GM19397 (cell line): ENCODE data around the gene ALX4.

Source experiments
- ATAC-seq: cut with Tn5 transposase; IDR thresholded peaks from one replicate; pipeline ENCODE4 v1.9.1; 2021; ENCODE audit warnings: mild to moderate bottlenecking, moderate library complexity; ENCODE audit not compliant: unreplicated experiment

The ALX4 gene

DNA sequence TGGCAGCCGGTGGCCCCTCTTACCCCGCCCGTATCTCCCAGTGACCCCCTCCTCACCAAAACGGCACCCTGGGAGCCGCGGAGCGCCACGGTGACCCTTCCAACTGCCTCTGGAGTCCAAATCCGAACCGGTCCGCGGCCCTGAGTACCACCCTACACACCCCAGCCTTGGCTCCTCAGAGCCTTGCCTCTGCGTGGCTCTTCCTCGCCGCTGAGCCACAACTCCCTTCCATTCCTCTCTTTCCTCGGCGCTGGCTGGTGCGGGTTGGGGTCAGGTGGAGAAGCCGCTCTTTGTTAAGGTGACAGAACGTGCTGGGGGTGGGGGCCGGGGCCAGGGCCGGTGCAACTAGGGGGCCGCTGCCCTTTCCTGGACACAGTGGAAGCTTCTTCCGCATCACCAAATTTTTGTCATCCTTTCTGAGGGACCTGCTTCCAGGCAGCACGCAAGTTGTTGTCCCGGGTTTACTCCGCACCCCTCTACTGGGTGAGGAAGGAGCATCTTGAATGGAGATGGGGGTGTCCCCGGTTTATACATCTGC is 6.5 kb downstream of the ALX4 start:
- ATAC-seq, result no peak

DNA sequence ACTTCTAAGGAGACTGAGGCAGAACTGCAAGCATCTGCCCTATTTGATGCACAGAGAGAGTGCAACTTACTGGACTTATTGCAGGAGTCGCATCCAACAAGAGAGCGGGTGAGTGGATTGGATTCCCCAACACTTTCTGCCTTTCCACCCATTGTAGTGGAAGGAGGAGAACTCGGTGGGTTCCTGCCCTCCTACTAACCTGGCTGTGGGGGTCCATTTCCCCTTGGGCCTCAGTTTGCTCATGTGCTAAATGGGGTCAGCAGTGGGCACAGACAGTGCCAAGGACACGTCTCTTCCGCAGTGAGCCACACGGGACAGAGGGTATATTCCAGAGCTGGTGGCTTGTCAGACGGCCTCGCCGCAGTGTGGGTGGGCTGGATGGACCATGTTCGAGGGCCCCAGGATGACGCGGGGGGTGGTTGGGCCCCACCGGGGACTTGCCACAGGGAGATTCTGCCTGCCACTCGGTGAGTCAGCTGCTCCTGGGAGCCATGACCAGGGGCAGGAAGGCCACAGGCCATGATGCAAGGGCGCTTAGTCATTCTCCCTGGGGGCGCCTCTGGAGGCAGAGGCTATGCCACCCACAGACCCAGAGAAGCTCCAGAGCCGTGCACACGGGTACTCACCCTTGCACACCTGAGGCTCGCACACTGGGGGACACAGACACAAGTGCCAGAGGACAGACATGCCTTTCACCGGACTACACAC is 8.2 kb downstream of the ALX4 start:
- ATAC-seq, result no peak

DNA sequence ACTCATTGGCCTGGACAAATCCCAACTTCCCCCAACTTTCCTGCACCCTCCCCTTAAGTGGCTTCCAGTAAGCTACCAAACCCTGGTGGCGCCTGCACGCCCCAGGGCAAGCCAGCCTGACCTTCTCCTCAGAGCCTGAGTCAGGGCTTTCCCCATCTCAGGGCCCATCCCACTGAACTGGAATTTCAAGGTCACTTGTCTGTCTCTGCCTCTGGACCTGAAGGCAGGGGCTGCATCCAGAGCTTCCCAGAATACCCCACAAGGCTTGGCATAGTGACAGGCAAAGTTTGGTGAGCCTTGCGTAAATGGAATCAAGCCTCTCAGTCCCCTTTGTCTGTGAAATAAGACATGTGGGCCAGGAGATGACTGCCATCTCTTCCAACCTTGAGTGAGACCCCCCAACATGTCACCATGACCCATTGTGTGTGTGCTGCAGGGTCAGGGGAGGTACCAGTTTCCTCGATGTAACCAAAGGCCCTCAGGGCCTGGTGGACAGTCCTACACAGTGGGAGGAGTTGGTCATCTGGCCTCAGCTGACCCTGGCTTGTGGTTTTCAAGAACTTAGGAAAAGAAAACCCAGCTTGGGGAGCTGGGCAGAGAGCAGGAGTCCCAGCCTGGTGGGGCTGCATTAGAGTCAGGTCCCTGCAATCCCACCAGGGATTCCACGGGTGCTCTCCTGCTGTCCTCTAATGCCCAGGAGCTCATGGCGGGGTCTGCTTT is 8.9 kb downstream of the ALX4 start:
- ATAC-seq, result no peak

DNA sequence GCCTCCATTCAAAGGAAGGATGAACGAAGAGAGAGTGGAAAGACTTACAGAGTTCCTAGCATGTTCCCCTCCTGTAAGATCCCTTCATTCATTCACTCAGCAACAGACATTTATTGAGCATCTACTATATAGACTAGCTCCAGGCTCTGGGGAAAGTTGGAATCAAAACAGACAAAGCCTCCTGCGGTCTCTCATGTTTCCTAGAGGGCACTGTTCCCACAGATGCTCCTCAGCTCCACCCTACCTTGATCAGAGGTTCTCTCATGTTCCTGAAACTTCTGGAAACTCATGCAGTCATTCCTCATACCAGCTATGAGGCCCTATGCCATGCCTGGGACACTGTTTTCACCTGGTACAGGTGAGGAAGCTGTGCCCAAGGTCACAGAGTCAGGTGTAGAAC is 11.1 kb downstream of the ALX4 start:
- ATAC-seq, result no peak

DNA sequence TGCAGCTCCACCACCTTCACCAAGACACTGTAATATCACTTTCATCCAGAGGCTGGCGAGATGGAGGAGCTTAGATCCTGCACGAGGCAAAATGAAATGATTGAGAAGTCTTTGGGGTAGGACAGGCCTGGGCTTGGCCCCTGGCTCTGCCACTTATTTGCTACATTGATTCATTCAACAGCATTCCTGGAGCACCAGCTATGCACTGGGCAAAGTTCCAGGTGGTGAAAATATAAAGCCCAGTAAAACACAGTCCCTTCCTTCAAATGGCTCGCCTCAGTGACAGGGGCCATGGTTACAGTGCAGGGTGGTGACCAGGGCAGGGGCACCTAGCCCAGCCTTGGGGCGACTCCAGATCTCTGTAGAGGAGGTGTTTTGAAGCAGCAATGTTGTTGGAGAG is 19.7 kb downstream of the ALX4 start:
- ATAC-seq, result no peak

DNA sequence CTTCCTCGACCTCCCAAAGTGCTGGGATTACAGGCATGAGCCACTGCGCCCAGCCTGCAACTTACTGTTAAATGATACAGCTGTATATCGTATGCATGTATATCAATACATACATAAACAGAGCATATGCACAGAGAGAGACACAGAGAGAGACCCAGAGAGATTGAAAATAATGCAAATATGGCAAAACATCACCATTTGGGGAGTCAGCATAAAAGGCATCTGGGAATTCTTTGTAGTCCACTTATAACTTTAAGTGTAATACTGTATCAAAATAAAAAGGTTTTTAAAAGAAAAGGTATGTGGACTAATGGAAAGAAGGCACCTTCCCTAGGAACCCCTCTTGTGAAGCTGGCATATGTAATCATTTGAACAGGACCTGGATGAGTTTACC is 21.8 kb downstream of the ALX4 start:
- no peak for ATAC-seq

DNA sequence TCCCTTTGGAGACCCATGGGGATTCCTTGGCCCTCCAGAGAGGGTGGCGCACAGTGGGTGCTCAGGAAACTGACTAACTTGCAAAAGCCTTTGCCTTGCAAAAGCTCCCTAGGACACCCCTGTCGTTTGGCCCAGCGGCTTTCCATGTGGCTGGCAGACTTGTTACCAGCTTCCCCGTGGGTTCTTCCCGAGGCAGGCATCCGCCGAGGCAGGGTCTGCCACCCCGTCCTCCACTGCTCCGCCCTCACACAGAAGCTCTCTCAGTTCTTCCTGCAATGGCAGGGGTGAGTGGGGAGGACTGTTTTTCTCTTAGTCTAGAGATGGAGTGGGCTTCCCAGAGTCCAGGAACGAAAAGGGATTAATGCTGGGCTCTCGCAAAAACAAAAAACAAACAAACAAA is 23.0 kb downstream of the ALX4 start:
- ATAC-seq, result no peak

DNA sequence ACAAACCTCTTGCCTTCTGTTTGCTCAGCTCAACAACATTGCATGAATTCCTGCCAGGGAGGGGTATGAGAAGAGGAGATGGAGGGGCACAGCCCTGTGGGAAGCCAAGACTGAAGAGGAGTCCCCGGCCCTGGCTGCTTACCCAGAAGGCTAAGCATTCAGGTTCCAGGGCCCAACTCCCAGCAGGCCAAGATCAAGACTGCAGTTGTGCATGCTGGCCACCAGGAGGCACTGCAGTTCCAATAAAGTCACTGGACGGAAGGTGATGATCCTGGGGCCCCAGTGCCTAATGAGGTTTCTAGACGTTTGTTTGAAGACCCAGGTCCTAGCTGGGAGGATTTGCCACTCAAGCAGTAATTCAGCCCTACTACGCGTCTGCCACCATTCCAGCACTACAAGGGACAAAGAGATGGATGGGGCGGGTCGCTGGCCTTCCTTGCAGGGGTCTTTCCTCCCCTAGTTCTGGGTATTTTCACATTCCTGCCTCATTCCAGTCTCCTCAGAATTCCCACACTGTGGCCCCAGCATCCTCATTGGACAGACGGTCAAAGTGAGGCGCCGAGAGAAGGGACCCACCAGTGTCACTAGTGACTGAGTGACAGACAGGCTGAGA is 23.6 kb downstream of the ALX4 start:
- ATAC-seq, result no peak

DNA sequence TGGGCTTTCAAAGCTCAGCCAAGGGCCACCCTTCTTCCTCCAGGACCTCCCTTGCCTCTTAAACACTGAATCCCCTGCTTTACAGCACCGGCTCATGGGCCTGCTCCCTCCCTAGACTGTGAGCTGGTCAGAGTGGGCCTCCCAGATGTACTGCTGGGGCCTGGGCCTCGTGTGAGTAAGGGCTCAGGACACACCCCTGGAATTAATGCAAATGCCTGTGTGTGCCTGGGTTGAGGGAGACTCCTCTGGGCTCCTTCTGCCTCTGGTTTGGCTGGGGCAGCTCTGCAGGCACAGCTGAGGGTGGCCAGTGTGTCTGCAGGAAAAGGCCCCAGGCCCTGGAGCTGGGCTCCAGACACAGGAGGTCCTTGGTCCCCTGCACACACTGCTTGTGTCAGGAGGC is 24.2 kb downstream of the ALX4 start:
- ATAC-seq, result no peak

DNA sequence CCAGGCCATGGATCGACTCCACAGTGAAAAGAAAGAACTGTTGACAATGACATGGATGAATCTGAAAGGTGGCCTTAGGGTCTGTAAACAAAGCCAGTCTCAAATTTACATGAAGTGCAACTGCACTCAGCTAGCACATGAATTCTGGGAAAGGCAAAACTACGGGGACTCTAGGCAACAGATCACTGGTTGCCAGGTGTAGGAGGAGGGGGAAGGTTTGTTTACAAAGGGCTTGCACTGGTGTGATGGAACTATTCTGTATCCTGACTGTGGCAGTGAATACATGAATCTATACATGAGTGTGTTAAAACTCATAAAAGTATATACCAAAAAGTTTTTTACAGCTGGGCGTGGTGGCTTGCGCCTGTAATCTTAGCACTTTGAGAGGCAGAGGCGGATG is 27.3 kb downstream of the ALX4 start:
- no peak for ATAC-seq

DNA sequence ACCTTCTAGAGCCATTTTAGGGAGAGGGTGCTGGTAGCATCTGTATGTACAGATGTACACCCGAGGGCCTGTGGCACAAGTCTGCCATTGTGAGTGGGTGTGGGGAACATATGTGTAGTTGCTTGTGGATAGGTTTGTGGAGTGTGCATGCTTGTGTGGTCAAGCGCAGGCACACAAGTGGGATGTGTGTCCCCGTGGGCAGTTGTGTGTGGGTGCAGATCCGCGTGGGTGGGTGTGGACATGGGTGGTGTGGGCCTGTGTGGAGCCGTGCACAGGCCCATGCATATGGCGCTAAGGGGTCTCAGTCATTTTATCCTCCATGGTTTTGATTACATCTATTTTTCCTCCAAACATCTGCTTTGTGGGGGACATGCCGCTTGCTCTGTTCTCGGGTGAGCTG is 28.8 kb downstream of the ALX4 start:
- ATAC-seq, result no peak

DNA sequence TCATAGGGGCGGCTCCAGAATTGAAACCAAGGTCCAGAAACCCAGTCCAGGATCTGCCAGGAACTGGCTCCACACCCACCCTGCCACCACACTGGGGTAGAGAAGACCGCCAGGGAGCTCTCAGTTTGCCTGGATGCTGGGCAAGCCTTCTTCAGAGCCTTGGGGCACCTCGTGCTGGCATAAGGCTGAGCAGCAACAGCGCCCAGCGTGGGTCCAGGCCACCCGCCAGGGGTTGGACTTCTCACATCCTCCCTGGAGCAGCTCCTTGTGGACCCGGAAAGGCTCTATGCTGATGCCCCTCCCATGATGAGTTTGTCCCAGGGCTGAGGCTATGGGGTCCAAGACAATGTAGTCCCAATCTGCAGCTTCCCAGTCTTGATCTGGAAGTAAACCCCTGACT is 29.7 kb downstream of the ALX4 start:
- ATAC-seq, result no peak

DNA sequence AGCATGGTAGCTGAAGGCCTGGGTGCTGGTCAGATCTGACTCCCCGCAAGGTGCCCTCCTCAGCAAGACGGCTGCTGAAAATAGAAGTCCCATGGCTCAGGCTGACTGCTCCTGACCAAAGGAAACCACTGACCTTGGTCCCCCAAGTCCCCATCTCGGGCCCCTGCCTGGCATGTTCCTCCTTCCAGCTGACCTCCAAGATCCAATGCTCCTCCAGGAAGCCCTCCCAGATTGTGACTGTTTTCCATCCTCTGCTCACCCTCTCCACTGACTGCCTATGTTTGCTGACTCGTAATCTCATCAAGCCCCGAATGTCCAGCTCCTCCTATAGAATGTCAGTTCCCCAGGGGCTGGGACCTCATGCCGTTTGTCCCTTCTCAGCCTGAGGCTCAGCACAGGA is 30.5 kb downstream of the ALX4 start:
- ATAC-seq, result no peak

DNA sequence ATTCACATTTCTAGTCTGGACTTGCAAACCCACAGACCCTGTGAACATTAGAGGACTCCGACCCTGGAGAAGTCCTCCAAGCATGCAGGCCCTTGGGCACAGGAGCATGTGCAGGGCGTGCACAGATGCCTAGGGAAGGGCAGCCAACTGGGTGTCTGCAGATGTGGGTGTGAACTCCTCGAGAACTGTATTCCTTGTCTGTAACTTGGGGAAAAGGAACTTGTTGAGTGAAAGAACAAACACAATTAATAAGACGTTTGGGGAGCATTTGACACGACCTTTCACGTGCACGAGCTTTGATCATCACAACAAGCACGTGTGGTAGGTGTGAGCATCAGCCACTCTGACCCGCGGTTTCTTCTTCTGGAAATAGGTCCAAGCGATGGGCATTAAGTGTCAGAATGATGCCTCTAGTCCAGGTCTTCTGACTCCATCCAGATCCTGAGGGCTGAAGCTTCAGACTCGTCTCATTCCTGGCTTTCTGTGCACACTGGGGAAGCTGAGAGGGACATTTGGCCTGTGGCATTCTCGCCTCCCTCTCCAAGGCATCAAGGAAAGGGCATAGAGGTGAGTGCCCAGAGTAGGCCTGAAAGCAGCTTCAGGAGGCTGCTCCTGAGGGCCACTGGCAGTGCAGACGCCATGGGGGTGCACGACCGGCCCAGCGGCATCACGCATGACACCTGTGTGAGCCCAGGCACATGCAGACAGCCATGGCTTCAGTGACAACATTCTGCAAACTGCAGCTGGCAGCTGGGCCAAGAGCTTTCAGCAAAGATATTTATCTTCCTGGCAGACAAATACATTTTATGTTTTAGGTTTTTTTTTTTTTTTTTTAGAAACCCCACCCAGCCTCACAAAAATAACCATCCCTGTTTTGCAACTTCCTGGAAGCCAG is 32.5 kb downstream of the ALX4 start:
- ATAC-seq, result no peak

DNA sequence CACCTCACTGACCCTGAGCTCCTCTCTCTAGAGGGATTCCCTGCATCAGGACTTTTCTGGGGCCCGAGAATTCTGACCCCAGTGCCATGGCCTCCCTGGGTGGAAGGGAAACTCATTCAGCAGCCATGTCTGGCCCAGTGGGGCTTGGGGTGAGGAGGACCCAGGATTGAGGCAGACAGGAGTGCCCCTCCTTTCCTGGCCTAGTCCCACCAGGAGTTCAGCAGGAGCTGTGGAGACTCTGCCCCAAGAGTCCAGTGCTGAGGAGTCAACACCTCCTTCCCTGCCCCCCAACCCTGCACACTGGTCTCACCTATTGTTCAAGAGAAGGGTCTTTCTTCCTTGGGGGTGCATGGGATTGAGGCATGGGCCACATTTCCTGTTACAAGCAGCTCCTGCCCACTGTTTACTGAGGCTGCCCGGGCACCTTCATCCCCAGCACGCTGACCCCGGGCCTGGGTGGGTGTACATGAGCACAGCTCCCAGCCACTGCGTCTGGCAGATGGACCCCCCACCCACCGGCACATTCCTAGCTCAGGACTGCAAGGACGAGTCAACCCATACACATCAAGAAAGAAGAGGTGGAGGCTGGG is 33.9 kb downstream of the ALX4 start:
- ATAC-seq, result no peak

DNA sequence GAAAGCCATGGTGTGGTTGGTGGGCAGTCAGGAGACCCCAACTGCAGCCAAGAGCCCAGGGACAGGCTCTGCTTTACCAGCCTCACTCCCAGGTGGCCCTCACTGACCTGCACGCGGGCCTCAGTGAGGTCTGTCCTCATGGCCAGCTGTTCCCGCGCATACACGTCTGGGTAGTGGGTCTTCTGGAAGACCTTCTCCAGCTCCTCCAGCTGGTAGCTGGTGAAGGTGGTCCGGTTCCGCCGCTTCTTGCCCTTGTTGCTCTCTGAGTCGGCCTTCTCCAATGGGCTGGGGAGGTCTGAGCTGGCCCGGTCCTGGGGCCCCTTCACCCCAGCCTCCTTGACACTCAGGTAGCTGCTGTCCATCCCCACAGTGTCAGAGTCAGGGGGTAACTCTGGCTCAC is 34.7 kb downstream of the ALX4 start:
- no peak for ATAC-seq

DNA sequence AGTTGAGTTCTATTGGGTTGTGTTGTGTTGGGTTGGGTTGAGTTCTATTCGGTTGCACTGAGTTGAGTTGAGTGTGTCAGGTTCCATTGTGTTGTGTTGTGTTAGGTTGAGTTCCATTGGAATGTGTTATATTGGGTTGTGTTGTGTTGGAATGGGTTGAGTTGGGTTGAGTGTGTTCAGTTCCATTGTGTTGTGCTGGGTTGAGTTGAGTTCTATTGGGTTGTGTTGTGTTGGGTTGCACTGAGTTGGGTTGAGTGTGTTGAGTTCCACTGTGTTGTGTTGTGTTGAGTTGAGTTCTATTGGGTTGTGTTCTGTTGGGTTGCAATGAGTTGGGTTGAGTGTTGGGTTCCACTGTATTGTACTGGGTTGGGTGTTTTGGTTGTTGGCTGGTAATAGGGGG is 35.5 kb downstream of the ALX4 start:
- ATAC-seq, result no peak

DNA sequence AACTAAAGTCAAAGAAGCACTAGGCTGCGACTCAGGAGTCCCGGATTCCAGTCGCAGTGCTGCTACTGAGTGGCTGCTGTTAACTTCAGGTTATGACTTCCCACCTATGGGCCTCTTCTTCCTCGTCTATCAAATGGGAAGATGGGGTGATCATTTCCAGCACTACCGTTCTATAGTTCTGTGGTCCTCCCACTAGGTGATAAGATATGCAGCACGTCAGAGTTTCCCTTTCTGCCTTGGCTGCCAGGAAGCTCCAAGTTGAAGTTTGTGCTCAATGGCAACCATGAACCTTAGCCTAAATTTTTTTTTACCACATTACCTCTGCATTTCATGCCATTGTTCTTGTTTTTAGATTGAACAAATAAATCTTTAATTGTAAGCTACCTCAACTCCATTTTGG is 38.7 kb downstream of the ALX4 start:
- ATAC-seq, result no peak

DNA sequence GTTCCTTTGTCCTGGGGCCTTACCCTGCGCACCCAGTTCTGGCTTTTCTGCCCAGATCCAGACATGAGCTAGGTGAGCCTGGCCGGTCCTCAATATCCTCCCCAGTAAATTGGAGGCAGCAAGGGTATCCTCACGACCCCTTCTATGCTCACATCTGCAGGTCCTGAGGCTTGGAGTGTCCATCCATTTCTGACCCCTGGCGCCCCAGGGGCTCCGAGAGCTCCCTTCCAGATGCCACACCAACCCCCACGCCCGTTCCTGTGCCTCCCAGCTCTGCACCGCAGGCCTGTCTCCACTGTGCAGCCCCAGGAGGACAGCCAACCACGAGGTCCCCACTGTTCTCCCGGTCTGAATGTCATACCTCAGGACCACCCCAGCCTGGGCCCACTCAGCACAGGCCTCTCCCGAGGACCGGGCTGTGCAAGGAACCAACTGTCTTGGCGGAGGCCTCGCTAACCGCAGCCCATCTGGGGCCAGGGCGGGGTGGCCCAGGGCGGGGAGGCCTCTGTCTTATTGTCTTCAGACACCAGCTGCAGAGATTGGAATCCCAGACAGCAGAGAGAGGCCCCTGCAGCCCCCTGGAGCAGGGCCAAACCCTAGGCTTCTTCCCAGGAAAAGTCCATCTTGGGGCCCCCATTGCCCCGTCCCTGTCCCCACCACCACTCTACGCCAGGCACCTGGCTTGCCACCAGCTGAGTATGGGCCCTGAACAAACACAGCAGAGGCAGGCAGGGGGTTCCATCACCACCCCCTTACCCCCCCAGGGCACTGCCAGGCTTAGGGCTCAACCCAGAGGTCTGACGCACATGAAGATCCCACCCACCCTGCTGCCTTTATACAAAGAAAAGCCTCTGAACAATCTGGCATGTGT is 39.3 kb downstream of the ALX4 start:
- no peak for ATAC-seq
